ENCODE results near the gene TBK1. TPM values are rescaled to one million over a fixed set of nuclear protein-coding genes. Genes with fewer than 3 reads are reported as not detected.

The TBK1 gene
- total and polyA plus RNA-seq, 10 of the 15 experiments (the other 5 are each of a cell fraction or from before 2014, with no cell fraction given): 13.4 to 49.3 (median 37.7) TPM

DNA sequence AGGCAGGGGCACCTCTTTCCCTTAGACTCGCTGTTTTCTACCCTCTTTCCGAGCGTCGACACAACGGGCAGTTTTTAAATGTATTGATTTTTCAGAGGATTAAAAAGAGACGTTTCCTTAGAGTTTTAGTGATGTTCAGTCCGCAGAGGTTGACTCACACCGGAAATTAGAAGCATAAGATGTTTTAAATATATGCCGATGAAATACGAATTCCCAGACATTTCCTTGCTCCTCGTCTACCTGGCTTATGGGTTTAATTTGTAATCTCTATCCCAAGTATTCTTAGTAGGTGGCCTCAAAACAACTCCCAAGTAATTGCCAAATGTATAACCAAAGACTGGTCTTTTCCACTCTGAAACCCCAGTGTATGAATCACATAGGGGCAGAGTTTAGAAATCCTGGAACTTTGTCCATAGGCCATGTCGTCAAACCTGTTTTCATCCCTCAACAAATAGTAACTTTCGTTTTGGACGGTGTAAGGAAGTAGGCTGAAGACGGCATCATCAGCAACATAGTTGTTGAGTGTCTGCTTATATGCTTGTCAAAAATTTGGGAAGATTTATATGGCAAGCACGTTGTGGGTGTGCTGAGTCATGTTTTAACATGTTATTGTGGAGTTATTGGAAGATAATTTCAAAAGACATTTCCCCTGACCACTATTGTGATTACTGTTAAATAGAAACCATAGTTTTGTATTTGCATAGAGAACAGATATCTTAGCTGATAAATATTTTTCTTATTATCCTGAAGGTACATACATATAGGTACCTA lies 824 bp downstream of the TBK1 start:
- peaks cover 61% of the 10 kb centered on the region for H3K79me2 ChIP-seq (ENCODE audit: control insufficient read depth, insufficient read depth, low read length)
- H3K4me1 ChIP-seq (ENCODE audit: control insufficient read depth, insufficient read depth, low read length): peaks cover 8% of the 10 kb centered on the region
- ChIA-PET SMC1A (ENCODE audit: uncharacterized antibody, unreplicated experiment) (interaction anchor here (1.7 kb wide), 1 partner anchor 15 kb away, joined by 6 read pairs; no protein-coding TSS in a partner anchor), CTCF (no interaction called here), POLR2A (interaction anchor here (0.5 kb wide), 1 partner anchor 185 kb away, joined by 5 read pairs; no protein-coding TSS in a partner anchor), RAD21 (ENCODE audit: unreplicated experiment) (no interaction called here)
- intact Hi-C loops (cut with micrococcal nuclease; ENCODE audit: unreplicated experiment) (loop anchor here (1.0 to 5.0 kb wide), 3 partner anchors 48 to 230 kb away; partner anchors contain the start of genes KICS2, RASSF3 and XPOT), in situ Hi-C loops (cut with MboI) (no loop called here)
- FAIRE-seq: peak; percentile 18
- peaks cover 0 to 9% of the 10 kb centered on the region in 2 experiments; a peak in 1 of 4 replicates for H3K36me3 ChIP-seq (ENCODE audit: control insufficient read depth in 2 of 2, insufficient read depth in 2 of 2, low read length in 1 of 2)
- peak overlapping the region; percentile 81 for H3K4me2 ChIP-seq (ENCODE audit: control insufficient read depth, insufficient read depth)
- no peaks in the 10 kb centered on the region for H4K20me1 ChIP-seq (ENCODE audit: control insufficient read depth, insufficient read depth)
- ATAC-seq: peak; percentile 17
- peak overlapping the region; percentile 88 for H3K27ac ChIP-seq (ENCODE audit: control insufficient read depth, insufficient read depth)
- peak overlapping the region; percentile 97 for H3K4me3 ChIP-seq
- H2AFZ ChIP-seq (ENCODE audit: control insufficient read depth, low read depth, low read length): peak overlapping the region; percentile 98
- TSS peak; percentile 54 for BruUV-seq (replicated peaks)
- no peaks in the 10 kb centered on the region for H3K9me3 ChIP-seq (replicated peaks; ENCODE audit: control insufficient read depth, insufficient read depth, low read length)
- no peak for DNase-seq (ENCODE audit: low read depth, low spot score)
- H3K9ac ChIP-seq (ENCODE audit: control insufficient read depth, insufficient read depth, low read length): peak overlapping the region; percentile 93
- 2% methylated on average over 16 of the region's 16 CpGs for WGBS (ENCODE audit: insufficient coverage, insufficient replicate concordance, low lambda C conversion rate, missing lambda C conversion rate)
- H3K27me3 ChIP-seq (replicated peaks in 1 of 2; ENCODE audit: control insufficient read depth in 2 of 2, insufficient read depth in 2 of 2, low read length in 1 of 2): no peaks in the 10 kb centered on the region
- TF ChIP-seq ATF7 (IDR thresholded peaks at IDR 0.05; ENCODE audit: low read depth) (no peak), PML (IDR thresholded peaks at IDR 0.05; ENCODE audit: low read length) (peak; percentile 43; the same call in 1 of the 2 replicates), BCLAF1 (IDR thresholded peaks at IDR 0.05) (no peak), IKZF2 (IDR thresholded peaks at IDR 0.05) (peak in 1 of 2 experiments; percentile 17; a peak in 1 of 4 replicates), SPI1 (IDR thresholded peaks at IDR 0.05; ENCODE audit: borderline replicate concordance, insufficient read depth, low read depth, low read length) (peak; percentile 14; the same call in 1 of the 2 replicates), NBN (IDR thresholded peaks at IDR 0.05) (0 out of 2 replicates have a peak, but pooled peaks have one; percentile 16), EED (IDR thresholded peaks at IDR 0.05; ENCODE audit: low read depth) (0 out of 2 replicates have a peak, but pooled peaks have one; percentile 12), RAD21 (IDR thresholded peaks at IDR 0.05; ENCODE audit: insufficient read depth, low read depth, low read length) (no peak), CBX5 (IDR thresholded peaks at IDR 0.05; ENCODE audit: low read depth) (0 out of 2 replicates have a peak, but pooled peaks have one; percentile 10), NFYB (IDR thresholded peaks at IDR 0.05; ENCODE audit: insufficient read depth, low read depth, low read length) (no peak), BACH1 (IDR thresholded peaks at IDR 0.05; ENCODE audit: borderline replicate concordance) (peak; percentile 75; the same call in 1 of the 2 replicates), ZSCAN29 (IDR thresholded peaks at IDR 0.05) (no peak), PKNOX1 (IDR thresholded peaks at IDR 0.05) (no peak), KAT2A (conservative IDR thresholded peaks at IDR 0.05; ENCODE audit: control insufficient read depth, low read depth, low read length) (no peak), ZNF207 (IDR thresholded peaks at IDR 0.05; ENCODE audit: borderline replicate concordance) (no peak), IRF4 (IDR thresholded peaks at IDR 0.05; ENCODE audit: low read depth, low read length) (0 out of 2 replicates have a peak, but pooled peaks have one; percentile 13)
- TF ChIP-seq, protein P1, sequence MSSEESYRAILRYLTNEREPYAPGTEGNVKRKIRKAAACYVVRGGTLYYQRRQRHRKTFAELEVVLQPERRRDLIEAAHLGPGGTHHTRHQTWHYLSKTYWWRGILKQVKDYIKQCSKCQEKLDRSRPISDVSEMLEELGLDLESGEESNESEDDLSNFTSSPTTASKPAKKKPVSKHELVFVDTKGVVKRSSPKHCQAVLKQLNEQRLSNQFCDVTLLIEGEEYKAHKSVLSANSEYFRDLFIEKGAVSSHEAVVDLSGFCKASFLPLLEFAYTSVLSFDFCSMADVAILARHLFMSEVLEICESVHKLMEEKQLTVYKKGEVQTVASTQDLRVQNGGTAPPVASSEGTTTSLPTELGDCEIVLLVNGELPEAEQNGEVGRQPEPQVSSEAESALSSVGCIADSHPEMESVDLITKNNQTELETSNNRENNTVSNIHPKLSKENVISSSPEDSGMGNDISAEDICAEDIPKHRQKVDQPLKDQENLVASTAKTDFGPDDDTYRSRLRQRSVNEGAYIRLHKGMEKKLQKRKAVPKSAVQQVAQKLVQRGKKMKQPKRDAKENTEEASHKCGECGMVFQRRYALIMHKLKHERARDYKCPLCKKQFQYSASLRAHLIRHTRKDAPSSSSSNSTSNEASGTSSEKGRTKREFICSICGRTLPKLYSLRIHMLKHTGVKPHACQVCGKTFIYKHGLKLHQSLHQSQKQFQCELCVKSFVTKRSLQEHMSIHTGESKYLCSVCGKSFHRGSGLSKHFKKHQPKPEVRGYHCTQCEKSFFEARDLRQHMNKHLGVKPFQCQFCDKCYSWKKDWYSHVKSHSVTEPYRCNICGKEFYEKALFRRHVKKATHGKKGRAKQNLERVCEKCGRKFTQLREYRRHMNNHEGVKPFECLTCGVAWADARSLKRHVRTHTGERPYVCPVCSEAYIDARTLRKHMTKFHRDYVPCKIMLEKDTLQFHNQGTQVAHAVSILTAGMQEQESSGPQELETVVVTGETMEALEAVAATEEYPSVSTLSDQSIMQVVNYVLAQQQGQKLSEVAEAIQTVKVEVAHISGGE (CRISPR knock-in tag; IDR thresholded peaks at IDR 0.05): no peak

Data from GM12878 (cell line).